ENCODE results near the gene CEBPE. TPM values are rescaled to one million over a fixed set of nuclear protein-coding genes. Genes with fewer than 3 reads are reported as not detected.

CEBPE gene
- polyA plus RNA-seq, 1 donor = 0.07 TPM

GRCh38 chr14:23102801-23103200 is 16.3 kb downstream of the CEBPE start:
- Histone ChIP-seq H3K27me3 (ENCODE audit: control insufficient read depth, insufficient read depth, low read length) (peaks cover 10% of the 10 kb centered on the region), H3K9me3 (ENCODE audit: control insufficient read depth, low read depth, low read length) (no peaks in the 10 kb centered on the region), H3K36me3 (ENCODE audit: control insufficient read depth, insufficient read depth, low read length) (peaks cover 17% of the 10 kb centered on the region), H3K27ac (ENCODE audit: low read length) (no peak overlapping the region), H3K4me1 (ENCODE audit: control insufficient read depth, insufficient read depth, low read length) (no peaks in the 10 kb centered on the region), H3K4me3 (ENCODE audit: low read length) (no peak overlapping the region)
- DNase-seq = no peak
- no CpG with 5 or more reads among the region's 2 CpGs for WGBS (ENCODE audit: insufficient coverage, low lambda C conversion rate)

GRCh38 chr14:23101986-23102625 is 16.9 kb downstream of the CEBPE start:
- Histone ChIP-seq H3K27ac (ENCODE audit: low read length) (no peak overlapping the region), H3K4me1 (ENCODE audit: control insufficient read depth, insufficient read depth, low read length) (no peaks in the 10 kb centered on the region), H3K36me3 (ENCODE audit: control insufficient read depth, insufficient read depth, low read length) (peaks cover 20% of the 10 kb centered on the region), H3K4me3 (ENCODE audit: low read length) (no peak overlapping the region), H3K27me3 (ENCODE audit: control insufficient read depth, insufficient read depth, low read length) (peaks cover 10% of the 10 kb centered on the region), H3K9me3 (ENCODE audit: control insufficient read depth, low read depth, low read length) (no peaks in the 10 kb centered on the region)
- DNase-seq = no peak
- 81% methylated on average over 2 of the region's 10 CpGs for WGBS (ENCODE audit: insufficient coverage, low lambda C conversion rate)

GRCh38 chr14:23101213-23101970 is 17.7 kb downstream of the CEBPE start:
- no peaks in the 10 kb centered on the region for H3K9me3 ChIP-seq (ENCODE audit: control insufficient read depth, low read depth, low read length)
- no peak for DNase-seq
- 80% methylated on average over 1 of the region's 6 CpGs for WGBS (ENCODE audit: insufficient coverage, low lambda C conversion rate)
- H3K4me3 ChIP-seq (ENCODE audit: low read length) = no peak overlapping the region
- H3K36me3 ChIP-seq (ENCODE audit: control insufficient read depth, insufficient read depth, low read length) = peaks cover 20% of the 10 kb centered on the region
- H3K27ac ChIP-seq (ENCODE audit: low read length) = no peak overlapping the region
- H3K27me3 ChIP-seq (ENCODE audit: control insufficient read depth, insufficient read depth, low read length) = peaks cover 10% of the 10 kb centered on the region
- no peaks in the 10 kb centered on the region for H3K4me1 ChIP-seq (ENCODE audit: control insufficient read depth, insufficient read depth, low read length)

- no peak overlapping the region for H3K27ac ChIP-seq (ENCODE audit: low read length)
- H3K36me3 ChIP-seq (ENCODE audit: control insufficient read depth, insufficient read depth, low read length) = peaks cover 20% of the 10 kb centered on the region
- no peak for DNase-seq
- H3K4me3 ChIP-seq (ENCODE audit: low read length) = no peak overlapping the region
- H3K9me3 ChIP-seq (ENCODE audit: control insufficient read depth, low read depth, low read length) = no peaks in the 10 kb centered on the region
- H3K4me1 ChIP-seq (ENCODE audit: control insufficient read depth, insufficient read depth, low read length) = no peaks in the 10 kb centered on the region
- no CpG with 5 or more reads among the region's 10 CpGs for WGBS (ENCODE audit: insufficient coverage, low lambda C conversion rate)
- H3K27me3 ChIP-seq (ENCODE audit: control insufficient read depth, insufficient read depth, low read length) = peaks cover 6% of the 10 kb centered on the region
These were observed 19.7 kb downstream of the CEBPE start for GRCh38 chr14:23099212-23099861.

DNA sequence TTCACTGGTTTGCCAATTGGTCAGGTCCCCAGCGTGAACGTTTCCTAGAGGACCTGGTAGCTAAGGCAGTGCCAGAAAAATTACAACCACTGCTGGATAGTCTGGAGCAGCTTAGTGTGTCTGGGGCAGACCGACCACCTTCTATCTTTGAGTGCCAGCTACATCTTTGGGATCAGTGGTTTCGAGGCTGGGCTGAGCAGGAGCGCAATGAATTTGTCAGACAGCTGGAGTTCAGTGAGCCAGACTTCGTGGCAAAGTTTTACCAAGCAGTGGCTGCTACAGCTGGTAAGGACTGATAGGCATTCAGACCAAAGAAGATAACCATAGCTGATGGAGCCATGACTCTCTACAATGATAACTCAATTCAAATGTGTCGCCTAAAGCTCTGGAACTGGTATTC is 21.3 kb downstream of the CEBPE start:
- Histone ChIP-seq H3K27ac (ENCODE audit: low read length) (no peak overlapping the region), H3K36me3 (ENCODE audit: control insufficient read depth, insufficient read depth, low read length) (peaks cover 20% of the 10 kb centered on the region), H3K27me3 (ENCODE audit: control insufficient read depth, insufficient read depth, low read length) (peaks cover 1% of the 10 kb centered on the region), H3K4me3 (ENCODE audit: low read length) (no peak overlapping the region), H3K4me1 (ENCODE audit: control insufficient read depth, insufficient read depth, low read length) (peaks cover 10% of the 10 kb centered on the region), H3K9me3 (ENCODE audit: control insufficient read depth, low read depth, low read length) (no peaks in the 10 kb centered on the region)
- WGBS (ENCODE audit: insufficient coverage, low lambda C conversion rate) = no CpG with 5 or more reads among the region's 7 CpGs
- DNase-seq = no peak

- Histone ChIP-seq H3K36me3 (ENCODE audit: control insufficient read depth, insufficient read depth, low read length) (peaks cover 39% of the 10 kb centered on the region), H3K4me3 (ENCODE audit: low read length) (peak within 1 kb of the TSS; percentile 95), H3K27ac (ENCODE audit: low read length) (peak within 1 kb of the TSS; percentile 98), H3K27me3 (ENCODE audit: control insufficient read depth, insufficient read depth, low read length) (no peaks in the 10 kb centered on the region), H3K9me3 (ENCODE audit: control insufficient read depth, low read depth, low read length) (no peaks in the 10 kb centered on the region), H3K4me1 (ENCODE audit: control insufficient read depth, insufficient read depth, low read length) (peaks cover 13% of the 10 kb centered on the region)
- WGBS (ENCODE audit: insufficient coverage, low lambda C conversion rate) = no CpG with 5 or more reads among the region's 46 CpGs
- DNase-seq = peak; percentile 100
These were observed 23.6 kb downstream of the CEBPE start, which contains the start of gene C14orf119 for GRCh38 chr14:23095196-23096108. Gene C14orf119, plus strand, starts transcription at chr14:23095505. Its CDS starts 2,154 bp downstream, at chr14:23097659.

GRCh38 chr14:23094666-23095195 is 24.3 kb downstream of the CEBPE start, which contains the start of gene ACIN1:
Gene ACIN1, minus strand, starts transcription at chr14:23095136. Its CDS starts 24 bp downstream, at chr14:23095112.
- peaks cover 13% of the 10 kb centered on the region for H3K4me1 ChIP-seq (ENCODE audit: control insufficient read depth, insufficient read depth, low read length)
- peak within 1 kb of the TSS; percentile 98 for H3K27ac ChIP-seq (ENCODE audit: low read length)
- H3K9me3 ChIP-seq (ENCODE audit: control insufficient read depth, low read depth, low read length) = no peaks in the 10 kb centered on the region
- peak within 1 kb of the TSS; percentile 95 for H3K4me3 ChIP-seq (ENCODE audit: low read length)
- WGBS (ENCODE audit: insufficient coverage, low lambda C conversion rate) = no CpG with 5 or more reads among the region's 55 CpGs
- H3K36me3 ChIP-seq (ENCODE audit: control insufficient read depth, insufficient read depth, low read length) = peaks cover 45% of the 10 kb centered on the region
- peak in 1 of 2 donors; percentile 84 for DNase-seq
- no peaks in the 10 kb centered on the region for H3K27me3 ChIP-seq (ENCODE audit: control insufficient read depth, insufficient read depth, low read length)

DNA sequence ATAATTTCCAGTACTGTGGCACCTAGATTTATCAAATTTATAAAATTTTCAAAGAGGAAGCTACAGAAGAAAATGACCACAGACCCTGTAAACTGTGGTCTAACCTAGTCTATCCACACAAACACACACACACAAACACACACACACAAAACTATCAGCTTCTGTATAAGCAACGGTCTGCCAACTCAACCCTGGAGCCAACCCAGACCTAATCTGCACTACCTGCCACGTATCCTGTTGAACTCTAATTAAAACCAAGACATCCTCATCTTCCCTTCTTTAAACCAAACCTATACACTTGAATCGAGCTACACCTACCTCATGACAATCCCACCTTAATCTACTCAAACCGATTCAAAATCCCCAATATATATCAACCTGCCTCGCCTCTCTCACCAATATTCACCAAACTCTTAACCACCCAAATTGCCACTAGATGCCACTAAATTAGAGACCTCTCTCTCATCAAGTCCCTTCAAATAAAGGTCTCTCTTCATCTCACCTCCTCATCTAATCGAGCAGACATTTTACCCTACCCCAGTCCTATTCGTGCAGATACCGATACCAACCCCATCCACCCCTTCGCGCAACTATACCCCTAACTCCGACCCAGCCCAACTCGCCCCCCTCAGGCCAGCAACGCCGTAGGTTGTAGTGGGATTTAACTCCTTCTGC is 24.9 kb downstream of the CEBPE start:
- Histone ChIP-seq H3K4me3 (ENCODE audit: low read length) (peak overlapping the region; percentile 95), H3K27me3 (ENCODE audit: control insufficient read depth, insufficient read depth, low read length) (no peaks in the 10 kb centered on the region), H3K9me3 (ENCODE audit: control insufficient read depth, low read depth, low read length) (no peaks in the 10 kb centered on the region), H3K36me3 (ENCODE audit: control insufficient read depth, insufficient read depth, low read length) (peaks cover 46% of the 10 kb centered on the region), H3K4me1 (ENCODE audit: control insufficient read depth, insufficient read depth, low read length) (peaks cover 13% of the 10 kb centered on the region), H3K27ac (ENCODE audit: low read length) (peak overlapping the region; percentile 98)
- WGBS (ENCODE audit: insufficient coverage, low lambda C conversion rate) = 0% methylated on average over 4 of the region's 14 CpGs
- no peak for DNase-seq

- H3K27ac ChIP-seq (ENCODE audit: low read length) = no peak overlapping the region
- peak overlapping the region; percentile 95 for H3K4me3 ChIP-seq (ENCODE audit: low read length)
These were observed 25.5 kb downstream of the CEBPE start for GRCh38 chr14:23093526-23093925.

More at GRCh38 chr14:23093526-23093925, 25.5 kb downstream of the CEBPE start:
- DNase-seq = no peak
- Histone ChIP-seq H3K4me1 (ENCODE audit: control insufficient read depth, insufficient read depth, low read length) (peaks cover 13% of the 10 kb centered on the region), H3K27me3 (ENCODE audit: control insufficient read depth, insufficient read depth, low read length) (no peaks in the 10 kb centered on the region), H3K9me3 (ENCODE audit: control insufficient read depth, low read depth, low read length) (no peaks in the 10 kb centered on the region), H3K36me3 (ENCODE audit: control insufficient read depth, insufficient read depth, low read length) (peaks cover 48% of the 10 kb centered on the region)
- WGBS (ENCODE audit: insufficient coverage, low lambda C conversion rate) = 60% methylated on average over 1 of the region's 2 CpGs

Measured in large intestine (tissue), 3 donors.